Hepatocyte (in vitro differentiated cells): ENCODE results near the gene INO80.

Source experiments
- EZH2 ChIP-seq: fragments of 200-600 bp; sonication (generic); IDR thresholded peaks from 2 replicates; pipeline ENCODE4 v1.6.1; 2016; ENCODE audit warnings: antibody characterized with exemption, mild to moderate bottlenecking, borderline replicate concordance
- TF ChIP-seq, protein P1 (sequence below): fragments of 200-600 bp; sonication (generic); IDR thresholded peaks from 2 replicates; pipeline ENCODE4 v1.5.1; 2016; ENCODE audit warnings: antibody characterized with exemption, mild to moderate bottlenecking; ENCODE audit not compliant: poor library complexity

GRCh38 chr15:41019174-41019573 lies 96.9 kb downstream of the INO80 start:
- TF ChIP-seq, protein P1, sequence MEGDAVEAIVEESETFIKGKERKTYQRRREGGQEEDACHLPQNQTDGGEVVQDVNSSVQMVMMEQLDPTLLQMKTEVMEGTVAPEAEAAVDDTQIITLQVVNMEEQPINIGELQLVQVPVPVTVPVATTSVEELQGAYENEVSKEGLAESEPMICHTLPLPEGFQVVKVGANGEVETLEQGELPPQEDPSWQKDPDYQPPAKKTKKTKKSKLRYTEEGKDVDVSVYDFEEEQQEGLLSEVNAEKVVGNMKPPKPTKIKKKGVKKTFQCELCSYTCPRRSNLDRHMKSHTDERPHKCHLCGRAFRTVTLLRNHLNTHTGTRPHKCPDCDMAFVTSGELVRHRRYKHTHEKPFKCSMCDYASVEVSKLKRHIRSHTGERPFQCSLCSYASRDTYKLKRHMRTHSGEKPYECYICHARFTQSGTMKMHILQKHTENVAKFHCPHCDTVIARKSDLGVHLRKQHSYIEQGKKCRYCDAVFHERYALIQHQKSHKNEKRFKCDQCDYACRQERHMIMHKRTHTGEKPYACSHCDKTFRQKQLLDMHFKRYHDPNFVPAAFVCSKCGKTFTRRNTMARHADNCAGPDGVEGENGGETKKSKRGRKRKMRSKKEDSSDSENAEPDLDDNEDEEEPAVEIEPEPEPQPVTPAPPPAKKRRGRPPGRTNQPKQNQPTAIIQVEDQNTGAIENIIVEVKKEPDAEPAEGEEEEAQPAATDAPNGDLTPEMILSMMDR, result no peak
- TF ChIP-seq EZH2, result no peak
